HG02870 (cell line): Measurements from ENCODE around the gene CASP3.
A peak's percentile ranks its signal among the peaks of the same experiment; 100 is the strongest.

Experiments used
- ATAC-seq: cut with Tn5 transposase; IDR thresholded peaks from one replicate; pipeline ENCODE4 v1.9.1; 2021; ENCODE audit warnings: mild to moderate bottlenecking, moderate library complexity; ENCODE audit not compliant: unreplicated experiment

The CASP3 gene

GRCh38 chr4:184649026-184649970, at the start of gene CASP3, which contains the start of gene PRIMPOL:
CASP3 (minus strand) TSS chr4:184649447; CDS start chr4:184638453, 10,994 bp downstream.
PRIMPOL (plus strand) TSS chr4:184649738; CDS start chr4:184657141, 7,403 bp downstream.
- ATAC-seq = peak; percentile 81

- no peak for ATAC-seq
These were observed 48.7 kb upstream of the CASP3 start for GRCh38 chr4:184697956-184698355.

DNA sequence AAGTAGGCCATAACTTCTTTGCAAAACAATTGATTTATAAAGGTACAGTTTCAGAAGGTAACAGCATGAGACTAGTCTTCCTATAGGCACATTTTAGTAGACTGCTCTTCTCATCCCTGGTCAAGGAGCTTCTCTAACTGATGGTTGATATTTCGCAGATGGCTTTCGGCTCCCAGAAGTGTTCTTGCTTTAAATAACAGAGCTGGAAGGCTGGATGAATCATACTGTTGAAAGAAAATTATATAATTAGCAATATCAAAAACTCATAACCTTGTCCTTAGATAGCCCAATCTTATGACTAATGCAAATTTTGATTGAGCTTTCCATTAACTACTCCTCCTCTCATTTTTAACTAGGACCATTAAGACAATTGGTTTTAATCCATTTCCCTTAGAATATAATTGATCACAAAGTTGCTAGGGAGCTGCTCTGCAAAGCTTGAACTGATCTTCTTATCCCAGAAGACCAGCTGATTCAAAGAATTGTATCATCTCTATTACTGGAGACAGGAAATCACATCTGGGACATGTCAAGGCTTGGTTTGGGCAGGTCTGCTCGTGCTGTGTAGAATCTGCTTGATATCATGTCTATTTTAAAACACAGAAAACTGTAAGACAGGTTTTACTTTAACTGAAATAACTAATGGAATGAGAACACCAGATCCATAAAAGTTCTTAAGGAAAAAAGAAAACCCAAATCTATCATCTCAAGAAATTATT, 46.1 kb upstream of the CASP3 start:
- no peak for ATAC-seq

- no peak for ATAC-seq
These were observed 45.2 kb upstream of the CASP3 start for GRCh38 chr4:184694412-184694956.

GRCh38 chr4:184693056-184693455, 43.8 kb upstream of the CASP3 start:
- ATAC-seq = no peak

DNA sequence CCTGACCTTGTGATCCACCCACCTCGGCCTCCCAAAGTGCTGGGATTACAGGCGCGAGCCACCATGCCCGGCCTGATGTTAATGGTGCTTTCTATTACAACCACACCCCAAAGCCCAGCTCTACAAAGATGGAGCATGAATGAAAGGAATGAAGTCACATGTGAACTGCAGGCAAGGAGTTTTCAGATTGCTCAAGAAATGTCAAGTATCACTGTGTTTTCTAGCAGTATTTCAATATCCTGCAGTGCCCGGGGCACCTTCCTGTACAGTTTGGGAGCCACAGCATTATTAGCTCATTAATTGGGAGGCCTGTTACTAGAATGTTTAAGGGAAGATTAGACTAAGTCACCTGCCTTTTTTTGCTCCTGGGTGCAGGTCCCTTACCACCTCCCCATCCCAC, 40.4 kb upstream of the CASP3 start:
- ATAC-seq = no peak

DNA sequence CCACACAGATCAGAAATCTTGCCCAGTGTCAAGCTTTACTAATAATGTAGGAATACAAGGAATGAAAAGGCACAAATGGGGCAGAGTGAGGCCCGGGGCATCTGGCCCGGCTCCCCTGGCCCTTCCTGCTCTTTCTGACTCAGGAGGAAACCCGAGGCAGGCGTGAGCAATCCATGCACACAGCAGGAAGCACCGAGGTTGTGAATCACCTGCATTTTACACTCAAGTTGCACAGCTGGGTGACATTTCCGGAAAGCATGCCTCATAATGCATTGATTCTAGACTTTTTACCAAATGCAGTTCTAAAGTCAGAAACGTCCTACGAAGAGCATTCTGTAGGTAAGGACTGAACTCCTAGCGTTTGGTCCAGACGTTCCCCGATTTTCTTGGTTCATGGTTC, 39.2 kb upstream of the CASP3 start:
- no peak for ATAC-seq

DNA sequence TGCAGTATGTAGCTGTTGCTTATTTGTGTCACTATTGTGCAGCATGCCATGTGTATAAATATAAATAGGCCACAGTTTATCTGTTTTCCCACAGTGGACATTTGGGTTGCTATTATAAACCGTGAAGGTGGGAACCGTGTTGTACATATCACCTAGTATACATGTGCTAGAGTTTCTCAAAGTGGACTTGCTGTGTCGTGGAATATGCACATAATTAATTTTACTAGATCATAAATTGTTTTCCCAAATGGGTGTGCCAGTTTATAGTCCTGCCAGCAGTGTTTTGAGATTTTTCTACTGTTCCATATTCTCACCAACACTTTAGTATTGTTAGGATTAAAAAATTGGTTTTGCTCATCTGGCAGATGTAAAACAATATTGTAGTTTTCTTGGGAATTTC, 38.8 kb upstream of the CASP3 start:
- ATAC-seq = no peak

DNA sequence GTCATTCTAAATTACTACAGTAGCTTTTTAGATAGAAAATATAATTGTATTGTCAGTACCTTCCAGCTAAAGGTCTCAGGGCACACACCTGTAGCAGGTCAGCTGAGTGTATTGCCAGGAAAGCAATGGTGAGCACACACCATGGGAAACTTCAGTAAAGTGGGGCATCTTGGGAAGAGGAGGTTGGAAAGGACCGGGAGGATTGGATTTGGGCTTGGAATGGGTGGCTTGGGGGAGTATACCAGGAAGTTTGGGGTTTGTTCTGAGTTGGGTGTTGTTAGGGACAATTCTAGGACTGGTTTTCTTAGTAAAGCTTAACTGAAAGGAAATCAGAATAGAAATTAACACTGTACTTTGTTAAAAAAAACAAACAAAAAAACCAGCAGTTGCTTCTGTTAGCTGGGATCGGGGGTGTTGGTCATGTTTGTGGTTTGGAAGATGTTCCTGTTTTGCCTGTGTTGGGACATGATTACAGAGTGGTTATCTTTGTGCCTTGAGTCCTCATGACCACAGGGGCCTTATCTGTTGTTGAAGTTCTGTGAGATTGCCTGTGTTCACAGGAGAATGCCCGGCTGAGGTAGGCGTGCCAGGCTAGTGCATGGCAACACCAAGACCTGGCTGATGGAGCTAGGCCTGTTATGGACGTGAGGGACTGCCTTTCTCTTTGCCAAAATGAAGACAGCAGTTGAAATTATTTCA, 35.4 kb upstream of the CASP3 start:
- ATAC-seq = no peak

DNA sequence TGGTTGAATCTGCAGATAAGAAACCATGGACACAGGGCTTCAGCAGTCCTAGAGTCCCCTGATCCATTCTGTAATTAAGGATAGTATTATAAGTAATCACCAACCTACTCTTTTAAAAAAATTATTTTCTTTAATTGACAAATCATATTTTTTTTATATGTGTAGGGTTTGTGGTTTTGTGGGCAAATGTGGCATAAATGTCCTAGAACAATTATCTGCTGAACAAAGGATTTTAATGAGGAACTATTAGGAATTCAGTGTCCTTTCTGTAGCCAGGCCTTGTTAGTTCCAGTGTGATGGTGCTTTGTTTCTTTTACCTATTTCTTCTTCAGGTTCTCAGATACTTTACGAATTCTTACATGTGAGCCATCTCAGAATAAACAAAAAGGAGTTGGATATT, 32.7 kb upstream of the CASP3 start:
- ATAC-seq = no peak

DNA sequence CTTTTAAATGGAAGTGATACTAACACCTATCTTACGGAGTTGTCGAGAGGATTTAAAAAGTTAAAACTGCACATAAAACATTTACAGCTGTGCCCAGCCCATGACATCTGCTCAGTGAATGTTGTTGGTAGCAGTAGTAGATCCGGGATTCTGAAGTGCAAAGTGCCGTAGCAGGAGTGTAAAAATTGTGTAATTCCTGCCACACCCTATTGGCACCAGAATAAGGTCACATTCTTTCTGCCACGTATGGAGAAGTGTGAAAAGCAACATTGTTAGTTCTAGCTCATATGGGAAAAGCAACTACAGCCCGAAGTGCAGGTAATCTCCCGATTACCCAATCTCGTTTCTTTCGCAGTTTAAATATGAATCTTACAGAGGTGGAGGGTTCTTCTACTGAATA, 31.5 kb upstream of the CASP3 start:
- no peak for ATAC-seq

GRCh38 chr4:184675821-184676492, 26.7 kb upstream of the CASP3 start:
- ATAC-seq = no peak

- ATAC-seq = no peak
These were observed 25.8 kb upstream of the CASP3 start for GRCh38 chr4:184675018-184675417.

GRCh38 chr4:184674011-184674410, 24.8 kb upstream of the CASP3 start:
- ATAC-seq = no peak

- ATAC-seq = no peak
These were observed 23.5 kb upstream of the CASP3 start for GRCh38 chr4:184672741-184673140.

DNA sequence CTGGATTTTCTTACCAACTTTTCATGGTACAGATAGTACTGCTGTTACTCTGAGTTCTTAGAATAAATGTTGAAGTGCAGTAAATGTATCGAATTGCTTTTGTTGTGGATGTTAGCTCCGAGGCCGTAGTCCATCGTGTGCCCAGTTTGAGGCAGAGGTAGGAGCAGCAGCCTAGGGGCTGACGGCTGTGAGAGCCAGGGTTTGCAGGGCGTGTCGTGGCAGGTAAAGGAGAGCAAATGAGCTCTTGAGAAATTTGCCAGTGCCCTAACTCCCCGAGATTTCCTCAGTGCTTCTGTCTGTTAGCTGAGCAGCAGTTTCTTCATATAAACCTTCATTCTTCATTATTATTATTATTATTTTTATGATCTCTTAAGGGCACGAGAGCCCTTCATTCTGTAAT, 21.9 kb upstream of the CASP3 start:
- ATAC-seq = no peak

- no peak for ATAC-seq
These were observed 20.0 kb upstream of the CASP3 start for GRCh38 chr4:184669251-184669650.

GRCh38 chr4:184668511-184669114, 19.4 kb upstream of the CASP3 start:
- ATAC-seq = no peak

DNA sequence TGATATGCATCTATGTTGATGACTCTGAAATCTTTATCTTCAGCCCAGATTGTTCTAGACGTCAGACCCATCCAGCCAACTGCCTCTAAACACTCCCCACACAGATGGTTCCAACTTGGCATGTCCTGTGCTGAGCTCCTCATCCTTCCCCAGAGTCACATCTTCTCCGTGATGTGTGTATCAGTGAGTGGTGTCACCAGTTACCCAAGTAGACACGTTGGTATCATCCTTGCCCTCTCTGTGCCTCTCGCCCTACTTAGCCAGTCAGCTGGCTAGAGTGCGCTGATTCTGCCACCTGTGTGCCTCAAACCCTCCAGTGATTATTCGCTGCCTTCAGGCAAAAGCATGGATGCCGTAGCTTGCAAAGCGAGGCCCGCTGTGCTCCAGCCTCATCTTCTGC, 18.8 kb upstream of the CASP3 start:
- ATAC-seq = no peak

DNA sequence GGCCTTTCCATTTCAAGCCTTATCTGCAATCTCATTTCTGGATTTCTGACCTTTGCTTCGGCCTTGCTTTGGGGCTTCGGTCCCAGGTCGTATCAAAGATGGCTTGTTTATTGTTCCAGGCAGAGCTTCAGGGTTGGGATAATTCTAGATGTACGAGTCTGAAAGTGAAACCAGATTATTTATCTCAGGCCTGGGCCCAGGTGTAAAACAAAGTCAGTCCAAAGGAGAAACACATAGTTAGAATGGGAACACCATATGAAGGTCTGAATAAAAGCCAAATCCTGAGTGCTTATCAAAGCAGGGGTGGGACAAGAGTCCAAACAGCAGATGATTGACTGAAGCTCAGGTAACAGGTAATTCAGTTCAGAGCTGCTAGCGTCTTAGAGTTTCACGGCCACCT, 17.4 kb upstream of the CASP3 start:
- no peak for ATAC-seq
